HUES48 (cell line): ENCODE measurements around the gene HEXD.
"Not testable (repeated sequence)": the region's sequence is repeated elsewhere in the genome, so short reads cannot be mapped to it uniquely, and the experiment has no call there.

ENCODE experiments used
- H3K27ac ChIP-seq: one replicate; pipeline ENCODE4 v1.7.0; 2013; ENCODE audit warnings: low read depth, low read length, inconsistent platforms
- H3K27me3 ChIP-seq: 2 replicates; pipeline ENCODE4 v1.6.1; 2013; ENCODE audit warnings: mild to moderate bottlenecking, low read length; ENCODE audit not compliant: control insufficient read depth, insufficient read depth
- H3K36me3 ChIP-seq: 2 replicates; pipeline ENCODE4 v1.6.1; 2013; ENCODE audit warnings: low read length; ENCODE audit not compliant: control insufficient read depth, insufficient read depth
- H3K4me1 ChIP-seq: 2 replicates; pipeline ENCODE4 v1.6.1; 2013; ENCODE audit warnings: mild to moderate bottlenecking, low read length; ENCODE audit not compliant: control insufficient read depth, insufficient read depth
- H3K4me3 ChIP-seq: 2 replicates; pipeline ENCODE4 v1.5.1; 2013; ENCODE audit warnings: mild to moderate bottlenecking, low read depth, low read length
- H3K9ac ChIP-seq: 2 replicates; pipeline ENCODE4 v1.6.1; 2013; ENCODE audit warnings: mild to moderate bottlenecking, low read depth, low read length, moderate library complexity
- H3K9me3 ChIP-seq: 2 replicates; pipeline ENCODE4 v1.6.1; 2013; ENCODE audit warnings: low read length; ENCODE audit not compliant: control insufficient read depth, insufficient read depth

Gene HEXD

DNA sequence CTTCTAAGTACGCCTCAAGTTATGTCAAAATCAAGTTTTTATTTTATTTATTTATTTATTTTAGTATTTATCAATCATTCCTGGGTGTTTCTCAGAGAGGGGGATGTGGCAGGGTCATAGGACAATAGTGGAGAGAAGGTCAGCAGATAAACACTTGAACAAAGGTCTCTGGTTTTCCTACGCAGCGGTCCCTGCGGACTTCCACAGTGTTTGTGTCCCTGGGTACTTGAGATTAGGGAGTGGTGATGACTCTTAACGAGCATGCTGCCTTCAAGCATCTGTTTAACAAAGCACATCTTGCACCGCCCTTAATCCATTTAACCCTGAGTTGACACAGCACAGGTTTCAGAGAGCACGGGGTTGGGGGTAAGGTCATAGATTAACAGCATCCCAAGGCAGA is 35.0 kb downstream of the HEXD start:
- not testable (repeated sequence) for H3K36me3 ChIP-seq, H3K9me3 ChIP-seq, H3K27me3 ChIP-seq, H3K4me3 ChIP-seq, H3K9ac ChIP-seq, H3K27ac ChIP-seq
- peaks cover 14% of the 10 kb centered on the region; the same call in 1 of the 2 replicates for H3K4me1 ChIP-seq

DNA sequence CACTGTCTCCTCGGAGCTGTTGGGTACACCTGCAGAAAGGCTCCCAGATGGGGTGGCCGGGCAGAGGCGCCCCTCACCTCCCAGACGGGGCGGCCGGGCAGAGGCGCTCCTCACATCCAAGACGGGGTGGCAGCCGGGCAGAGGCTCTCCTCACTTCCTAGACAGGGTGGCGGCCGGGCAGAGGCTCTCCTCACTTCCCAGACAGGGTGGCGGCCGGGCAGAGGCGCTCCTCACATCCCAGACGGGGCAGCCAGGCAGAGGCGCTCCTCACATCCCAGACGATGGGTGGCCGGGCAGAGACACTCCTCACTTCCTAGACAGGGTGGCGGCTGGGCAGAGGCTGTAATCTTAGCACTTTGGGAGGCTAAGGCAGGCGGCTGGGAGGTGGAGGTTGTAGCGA is 35.6 kb downstream of the HEXD start:
- not testable (repeated sequence) for H3K36me3 ChIP-seq, H3K27me3 ChIP-seq, H3K4me3 ChIP-seq, H3K27ac ChIP-seq, H3K9ac ChIP-seq, H3K9me3 ChIP-seq
- H3K4me1 ChIP-seq = peaks cover 14% of the 10 kb centered on the region; the same call in 1 of the 2 replicates

DNA sequence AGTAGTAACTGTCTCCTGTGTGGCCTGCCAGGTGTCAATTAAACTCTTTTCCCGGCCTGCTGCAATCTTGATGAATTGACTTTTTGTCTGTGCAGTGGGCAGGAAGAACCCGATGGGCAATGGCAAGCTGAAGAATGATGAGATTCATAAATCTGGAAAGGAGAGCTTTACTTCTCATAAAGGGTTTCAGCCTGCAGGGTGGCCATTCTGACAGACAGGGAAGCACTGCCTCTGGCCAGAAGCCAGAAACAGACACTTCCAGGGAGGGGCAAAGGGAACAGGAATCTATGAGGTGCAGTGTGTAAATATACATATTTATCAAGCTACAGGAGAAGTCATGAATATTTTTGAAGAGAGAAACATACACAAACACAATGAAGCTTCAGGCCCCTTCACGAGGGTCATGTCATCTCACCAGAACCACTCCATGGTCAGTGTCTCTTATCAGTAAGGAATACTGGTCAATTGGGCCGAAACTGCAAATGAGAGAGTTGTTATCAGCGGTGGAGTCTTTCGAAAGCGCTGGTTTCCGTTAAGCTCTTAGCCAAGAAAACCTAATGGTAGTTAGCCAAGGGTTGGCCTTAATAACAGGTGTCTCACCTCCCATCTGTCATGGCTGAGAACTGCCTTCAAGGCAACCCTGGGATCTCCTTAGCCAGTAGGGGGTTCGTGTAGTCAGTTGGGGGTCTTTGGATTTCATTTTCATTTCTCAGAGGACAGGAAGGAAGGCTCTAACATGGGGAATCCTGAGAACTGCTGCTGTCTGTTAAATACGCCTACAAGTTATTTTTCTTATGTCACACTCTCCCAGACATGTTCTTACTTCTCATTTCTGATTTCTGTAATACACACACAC is 39.2 kb downstream of the HEXD start:
- H3K27ac ChIP-seq = peak overlapping the region; percentile 99
- H3K9ac ChIP-seq = no peak overlapping the region
- H3K4me1 ChIP-seq = peaks cover 5% of the 10 kb centered on the region; the same call in 1 of the 2 replicates
- peaks cover 23% of the 10 kb centered on the region for H3K36me3 ChIP-seq
- no peaks in the 10 kb centered on the region for H3K9me3 ChIP-seq
- H3K4me3 ChIP-seq = peak overlapping the region; percentile 94
- H3K27me3 ChIP-seq = no peaks in the 10 kb centered on the region

GRCh38 chr17:82457929-82458178 is 39.7 kb downstream of the HEXD start:
- peaks cover 5% of the 10 kb centered on the region; the same call in 1 of the 2 replicates for H3K4me1 ChIP-seq
- H3K36me3 ChIP-seq = peaks cover 29% of the 10 kb centered on the region
- no peaks in the 10 kb centered on the region for H3K9me3 ChIP-seq
- H3K4me3 ChIP-seq = peak overlapping the region; percentile 94
- peak overlapping the region; percentile 99 for H3K27ac ChIP-seq
- H3K27me3 ChIP-seq = no peaks in the 10 kb centered on the region
- peak overlapping the region; percentile 84; the same call in 1 of the 2 replicates for H3K9ac ChIP-seq

GRCh38 chr17:82458179-82458884 is 40.2 kb downstream of the HEXD start, which contains the start of gene NARF:
Gene NARF (plus strand): TSS chr17:82458741. CDS start chr17:82458804, 63 bp downstream.
- H3K27ac ChIP-seq = peak within 1 kb of the TSS; percentile 99
- no peaks in the 10 kb centered on the region for H3K9me3 ChIP-seq
- H3K9ac ChIP-seq = peak within 1 kb of the TSS; percentile 84
- peak within 1 kb of the TSS; percentile 94 for H3K4me3 ChIP-seq
- H3K27me3 ChIP-seq = no peaks in the 10 kb centered on the region
- peaks cover 33% of the 10 kb centered on the region for H3K36me3 ChIP-seq
- peaks cover 5% of the 10 kb centered on the region; the same call in 1 of the 2 replicates for H3K4me1 ChIP-seq

DNA sequence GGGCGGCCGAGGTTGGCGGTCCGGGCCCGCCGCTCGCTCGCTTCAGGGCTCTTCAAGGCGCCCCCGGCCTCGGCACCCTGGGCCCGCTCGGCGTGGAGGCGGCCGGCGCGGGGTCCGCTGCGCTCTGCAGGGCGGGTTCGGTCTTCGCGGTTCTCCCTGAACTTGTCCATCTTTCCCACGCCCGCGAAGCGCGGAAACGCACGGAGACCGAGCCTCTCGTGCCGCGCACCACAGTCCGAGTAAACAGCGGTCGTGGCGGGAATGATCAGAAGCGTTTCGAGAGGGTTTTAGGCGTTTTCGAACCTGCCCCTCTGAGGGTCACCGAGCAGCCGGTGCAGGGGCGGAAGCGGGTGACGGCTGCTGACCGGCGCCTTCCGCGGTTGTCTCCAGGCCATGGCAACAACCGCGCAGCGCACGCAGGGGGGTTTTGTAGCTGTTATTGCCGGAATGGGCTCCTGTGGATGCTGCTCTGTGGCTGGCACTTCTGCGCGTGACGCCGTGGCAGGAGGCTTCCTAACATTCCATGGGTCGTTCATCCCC is 40.8 kb downstream of the HEXD start:
- H3K9ac ChIP-seq = peak overlapping the region; percentile 56
- no peaks in the 10 kb centered on the region for H3K27me3 ChIP-seq
- H3K4me1 ChIP-seq = peaks cover 5% of the 10 kb centered on the region; the same call in 1 of the 2 replicates
- H3K36me3 ChIP-seq = peaks cover 37% of the 10 kb centered on the region
- peak overlapping the region; percentile 37 for H3K27ac ChIP-seq
- peak overlapping the region; percentile 94 for H3K4me3 ChIP-seq
- no peaks in the 10 kb centered on the region for H3K9me3 ChIP-seq

GRCh38 chr17:82459936-82460335 is 41.8 kb downstream of the HEXD start:
- H3K9me3 ChIP-seq, H3K9ac ChIP-seq, H3K27me3 ChIP-seq, H3K4me3 ChIP-seq, H3K27ac ChIP-seq, H3K4me1 ChIP-seq: not testable (repeated sequence)
- peaks cover 46% of the 10 kb centered on the region for H3K36me3 ChIP-seq

- H3K36me3 ChIP-seq = peaks cover 62% of the 10 kb centered on the region
Measured at GRCh38 chr17:82461827-82462524, 43.8 kb downstream of the HEXD start.

GRCh38 chr17:82463391-82463790 is 45.2 kb downstream of the HEXD start:
- Histone ChIP-seq H3K36me3 (peaks cover 64% of the 10 kb centered on the region), H3K27ac (no peak overlapping the region), H3K27me3 (no peaks in the 10 kb centered on the region), H3K9ac (no peak overlapping the region), H3K4me3 (no peak overlapping the region), H3K4me1 (no peaks in the 10 kb centered on the region), H3K9me3 (no peaks in the 10 kb centered on the region)

More at GRCh38 chr17:82461827-82462524, 43.8 kb downstream of the HEXD start:
- Histone ChIP-seq H3K27ac (no peak overlapping the region), H3K9ac (no peak overlapping the region), H3K9me3 (no peaks in the 10 kb centered on the region), H3K27me3 (no peaks in the 10 kb centered on the region), H3K4me1 (peaks cover 5% of the 10 kb centered on the region; the same call in 1 of the 2 replicates), H3K4me3 (no peak overlapping the region)

DNA sequence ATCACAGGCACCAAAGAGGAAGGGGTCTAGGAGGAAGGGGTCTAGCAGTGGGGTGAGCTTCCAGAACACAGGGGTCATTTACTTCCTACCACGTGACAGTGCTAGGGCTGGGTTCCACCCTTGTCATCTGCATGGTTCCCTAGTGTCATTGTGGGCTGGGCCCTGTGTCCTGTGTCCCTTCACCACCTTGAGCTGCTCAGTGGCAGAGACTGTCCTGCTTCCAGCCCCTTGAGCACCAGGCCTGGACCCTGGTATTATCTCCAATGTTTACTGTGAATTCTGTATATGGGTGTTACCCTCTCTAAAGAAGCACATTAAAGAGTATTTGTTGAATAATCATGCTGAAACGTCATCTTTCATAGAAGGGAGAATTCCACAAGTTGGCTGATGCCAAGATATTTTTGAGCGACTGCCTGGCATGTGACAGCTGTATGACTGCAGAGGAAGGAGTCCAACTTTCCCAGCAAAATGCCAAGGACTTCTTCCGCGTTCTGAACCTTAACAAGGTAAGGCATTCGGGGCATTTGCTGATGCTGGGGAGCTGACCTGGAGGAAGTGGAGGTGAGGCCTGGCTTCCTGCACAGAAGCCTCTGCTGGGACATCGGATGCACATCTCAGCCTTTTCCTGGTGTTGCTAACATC is 45.9 kb downstream of the HEXD start:
- no peaks in the 10 kb centered on the region for H3K27me3 ChIP-seq
- H3K27ac ChIP-seq = no peak overlapping the region
- H3K9me3 ChIP-seq = no peaks in the 10 kb centered on the region
- H3K4me3 ChIP-seq = no peak overlapping the region
- no peaks in the 10 kb centered on the region for H3K4me1 ChIP-seq
- no peak overlapping the region for H3K9ac ChIP-seq
- H3K36me3 ChIP-seq = peaks cover 70% of the 10 kb centered on the region
